Measurements from ENCODE around the gene EGFL7. TPM values are rescaled to one million over a fixed set of nuclear protein-coding genes. Genes with fewer than 3 reads are reported as not detected.

The EGFL7 gene
- total and polyA plus RNA-seq, 2 of the 8 experiments (the other 6 are each of a cell fraction or from before 2014, with no cell fraction given), result 37.8 to 53.4 TPM

- Histone ChIP-seq H2AK5ac (ENCODE audit: low read depth, low read length) (no peak overlapping the region), H3K27me3 (replicated peaks in 1 of 4; ENCODE audit: control insufficient read depth in 3 of 4, extremely low read depth in 1 of 4, insufficient read depth in 3 of 4, low read length in 3 of 4) (peaks cover 0 to 6% (median 0%) of the 10 kb centered on the region in 4 experiments; a peak in 1 of 7 replicates), H3K4ac (replicated peaks; ENCODE audit: insufficient read length, low read depth, low read length) (no peak overlapping the region), H3K4me3 (ENCODE audit: extremely low read depth in 1 of 4, insufficient read depth in 2 of 4, low read depth in 3 of 4, low read length in 4 of 4) (no peak overlapping the region), H3K79me1 (ENCODE audit: low read depth, low read length) (no peaks in the 10 kb centered on the region), H3K79me2 (ENCODE audit: control insufficient read depth in 1 of 2, insufficient read depth in 2 of 2, low read length in 2 of 2) (no peaks in the 10 kb centered on the region), H4K20me1 (replicated peaks in 1 of 2; ENCODE audit: control insufficient read depth in 1 of 2, insufficient read depth in 2 of 2, low read length in 2 of 2) (no peaks in the 10 kb centered on the region), H3K23ac (ENCODE audit: insufficient read length) (no peak overlapping the region), H2AFZ (ENCODE audit: low read length) (no peak overlapping the region), H2BK5ac (ENCODE audit: low read depth, low read length) (no peak overlapping the region), H3K4me2 (ENCODE audit: insufficient read depth in 1 of 2, low read depth in 2 of 2, low read length in 2 of 2) (no peak overlapping the region), H3K36me3 (ENCODE audit: control insufficient read depth in 2 of 4, insufficient read depth in 4 of 4, low read length in 3 of 4) (no peaks in the 10 kb centered on the region), H3K14ac (ENCODE audit: insufficient read length) (no peak overlapping the region), H3K4me1 (replicated peaks in 1 of 4; ENCODE audit: control insufficient read depth in 3 of 4, insufficient read depth in 4 of 4, low read length in 3 of 4) (peaks cover 0 to 10% (median 3%) of the 10 kb centered on the region in 4 experiments; a peak in 4 of 7 replicates), H3K27ac (ENCODE audit: low read depth, low read length) (no peak overlapping the region), H3K9ac (replicated peaks in 1 of 4; ENCODE audit: extremely low read depth in 1 of 4, low read depth in 3 of 4, low read length in 3 of 4) (no peak overlapping the region), H3K56ac (replicated peaks; ENCODE audit: insufficient read length, low read depth, low read length) (no peak overlapping the region), H4K5ac (ENCODE audit: insufficient read length, low read depth, low read length) (no peak overlapping the region), H2BK12ac (ENCODE audit: low read depth, low read length) (no peak overlapping the region), H3K18ac (ENCODE audit: extremely low read depth, low read length) (no peak overlapping the region), H4K91ac (replicated peaks; ENCODE audit: insufficient read length, low read length) (no peak overlapping the region), H4K8ac (ENCODE audit: extremely low read depth, insufficient read depth, low read length) (no peak overlapping the region), H3K23me2 (ENCODE audit: low read depth, low read length) (no peaks in the 10 kb centered on the region), H2BK120ac (replicated peaks; ENCODE audit: low read depth, low read length) (no peak overlapping the region), H2BK20ac (ENCODE audit: low read length) (no peak overlapping the region), H3K9me3 (ENCODE audit: insufficient read depth in 2 of 2, low read depth in 1 of 2, low read length in 1 of 2) (no peaks in the 10 kb centered on the region), H2BK15ac (ENCODE audit: low read length) (no peak overlapping the region)
- FAIRE-seq (no peak), DNase-seq (ENCODE audit: low read depth in 1 of 2, low spot score in 2 of 2) (no peak)
- 81% methylated on average over 7 of the region's 7 CpGs; no CpG with 5 or more reads in 1 of the 2 experiments for WGBS, 2 experiments (ENCODE audit: extremely low coverage in 1 of 2, insufficient coverage in 1 of 2, insufficient read length in 1 of 2, insufficient replicate concordance in 2 of 2, low coverage in 1 of 2, low lambda C conversion rate in 2 of 2, missing lambda C conversion rate in 1 of 2)
- ChIA-PET CTCF (ENCODE audit: partially characterized antibody) (interaction anchor here (0.7 to 16.1 kb wide), 12 partner anchors 9 to 239 kb away, joined by 3 to 237 read pairs (median 4); no protein-coding TSS in a partner anchor), POLR2A (ENCODE audit: partially characterized antibody) (interaction anchor here (1.0 kb wide), 1 partner anchor 164 kb away, joined by 4 read pairs; no protein-coding TSS in a partner anchor)
- TF ChIP-seq, protein P1, sequence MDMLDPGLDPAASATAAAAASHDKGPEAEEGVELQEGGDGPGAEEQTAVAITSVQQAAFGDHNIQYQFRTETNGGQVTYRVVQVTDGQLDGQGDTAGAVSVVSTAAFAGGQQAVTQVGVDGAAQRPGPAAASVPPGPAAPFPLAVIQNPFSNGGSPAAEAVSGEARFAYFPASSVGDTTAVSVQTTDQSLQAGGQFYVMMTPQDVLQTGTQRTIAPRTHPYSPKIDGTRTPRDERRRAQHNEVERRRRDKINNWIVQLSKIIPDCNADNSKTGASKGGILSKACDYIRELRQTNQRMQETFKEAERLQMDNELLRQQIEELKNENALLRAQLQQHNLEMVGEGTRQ (IDR thresholded peaks at IDR 0.05; ENCODE audit: low read length), result no peak
- no peak for TF ChIP-seq CHD2 (IDR thresholded peaks at IDR 0.05; ENCODE audit: low read length)
These were observed 20.2 kb upstream of the EGFL7 start for GRCh38 chr9:136642439-136642921.
